ENCODE data around the gene ZYG11B.
"Not testable (repeated sequence)": the region's sequence is repeated elsewhere in the genome, so short reads cannot be mapped to it uniquely, and the experiment has no call there.

ZYG11B gene

GRCh38 chr1:52814465-52814864, 88.2 kb downstream of the ZYG11B start:
- H3K27ac ChIP-seq, result no peak overlapping the region
- no peak for TF ChIP-seq CTCF (conservative IDR thresholded peaks at IDR 0.05)
- no peak for TF ChIP-seq ZFX (IDR thresholded peaks at IDR 0.05)

GRCh38 chr1:52820830-52821229, 94.6 kb downstream of the ZYG11B start:
- H3K27ac ChIP-seq, result not testable (repeated sequence)

- no peak overlapping the region for H3K27ac ChIP-seq
- TF ChIP-seq CTCF (conservative IDR thresholded peaks at IDR 0.05), result peak; percentile 67
- TF ChIP-seq ZFX (IDR thresholded peaks at IDR 0.05), result no peak
Observed at GRCh38 chr1:52825868-52826267, 99.6 kb downstream of the ZYG11B start.

- no peak overlapping the region for H3K27ac ChIP-seq
- no peak for TF ChIP-seq ZFX (IDR thresholded peaks at IDR 0.05)
- TF ChIP-seq CTCF (conservative IDR thresholded peaks at IDR 0.05), result no peak
Observed at GRCh38 chr1:52834798-52835197, 108.5 kb downstream of the ZYG11B start.

GRCh38 chr1:52836035-52836434, 109.8 kb downstream of the ZYG11B start:
- no peak overlapping the region for H3K27ac ChIP-seq
- TF ChIP-seq ZFX (IDR thresholded peaks at IDR 0.05) (no peak), CTCF (conservative IDR thresholded peaks at IDR 0.05) (no peak)

GRCh38 chr1:52839175-52839574, 112.9 kb downstream of the ZYG11B start:
- not testable (repeated sequence) for H3K27ac ChIP-seq

- H3K27ac ChIP-seq, result peak within 1 kb of the TSS; percentile 29; the same call in 1 of the 2 replicates
- no peak; the same call in 1 of the 2 replicates for TF ChIP-seq CTCF (conservative IDR thresholded peaks at IDR 0.05)
- TF ChIP-seq ZFX (IDR thresholded peaks at IDR 0.05), result no peak
Observed at GRCh38 chr1:52842643-52843310, 116.5 kb downstream of the ZYG11B start, which contains the start of gene ZYG11A. TSS of gene ZYG11A (plus strand) at chr1:52842760. CDS start at chr1:52842884, 124 bp downstream.

- not testable (repeated sequence) for H3K27ac ChIP-seq
Observed at GRCh38 chr1:52845119-52845518, 118.9 kb downstream of the ZYG11B start.

- no peak overlapping the region for H3K27ac ChIP-seq
- TF ChIP-seq ZFX (IDR thresholded peaks at IDR 0.05), result no peak
Observed at GRCh38 chr1:52848423-52848822, 122.2 kb downstream of the ZYG11B start.

GRCh38 chr1:52850951-52851350, 124.7 kb downstream of the ZYG11B start:
- TF ChIP-seq ZFX (IDR thresholded peaks at IDR 0.05) (no peak), CTCF (conservative IDR thresholded peaks at IDR 0.05) (no peak)
- no peak overlapping the region for H3K27ac ChIP-seq

Data from C4-2B (cell line).